HT-29 (cell line): ENCODE data around the gene IQSEC1. TPM values are rescaled to one million over a fixed set of nuclear protein-coding genes. Genes with fewer than 3 reads are reported as not detected.
"Not testable (repeated sequence)": the region's sequence is repeated elsewhere in the genome, so short reads cannot be mapped to it uniquely, and the experiment has no call there.

ENCODE experiments used
- DNase-seq: peaks from one replicate; pipeline ENCODE4 v3.0.0-alpha.2; 2015; ENCODE audit warnings: low spot score
- small RNA-seq: library from RNA; depleted of rRNA; stranded (forward); fragments of <200 nt; gene quantifications from one replicate; pipeline ENCODE3, GENCODE V24; 2014
- total RNA-seq: library from RNA; depleted of rRNA; stranded (reverse); fragments of >200 nt; shearing (Covaris generic); gene quantifications from 2 replicates; pipeline ENCODE4 v1.2.3, GENCODE V29; 2014; rRNA removed

Gene IQSEC1
- total RNA-seq, 1 experiment from 2014 or later, result 4.8 TPM

- no peak for DNase-seq
These were observed 195.1 kb downstream of the IQSEC1 start for GRCh38 chr3:12878141-12878574.

- no peak for DNase-seq
These were observed 196.2 kb downstream of the IQSEC1 start for GRCh38 chr3:12877040-12877439.

GRCh38 chr3:12875857-12876836 lies 197.1 kb downstream of the IQSEC1 start:
- no peak for DNase-seq

GRCh38 chr3:12871404-12871983 lies 201.7 kb downstream of the IQSEC1 start:
- DNase-seq, result no peak

- DNase-seq, result no peak
These were observed 202.3 kb downstream of the IQSEC1 start for GRCh38 chr3:12870942-12871341.

- DNase-seq, result no peak
These were observed 204.1 kb downstream of the IQSEC1 start for GRCh38 chr3:12869035-12869621.

- peak; percentile 83 for DNase-seq
These were observed 204.9 kb downstream of the IQSEC1 start for GRCh38 chr3:12868039-12869034.

- DNase-seq, result no peak
These were observed 206.4 kb downstream of the IQSEC1 start for GRCh38 chr3:12866836-12867235.

- DNase-seq, result no peak
These were observed 208.0 kb downstream of the IQSEC1 start for GRCh38 chr3:12865271-12865670.

GRCh38 chr3:12862387-12862786 lies 210.8 kb downstream of the IQSEC1 start:
- no peak for DNase-seq

- DNase-seq, result no peak
These were observed 211.6 kb downstream of the IQSEC1 start for GRCh38 chr3:12861611-12862010.

- no peak for DNase-seq
These were observed 213.4 kb downstream of the IQSEC1 start for GRCh38 chr3:12859840-12860239.

- no peak for DNase-seq
These were observed 216.6 kb downstream of the IQSEC1 start for GRCh38 chr3:12856626-12857025.

- DNase-seq, result no peak
These were observed 218.7 kb downstream of the IQSEC1 start for GRCh38 chr3:12854565-12854964.

- not testable (repeated sequence) for DNase-seq
These were observed 219.4 kb downstream of the IQSEC1 start for GRCh38 chr3:12853847-12854246.

- DNase-seq, result no peak
These were observed 221.0 kb downstream of the IQSEC1 start for GRCh38 chr3:12852201-12852600.

Small RNA genes lying within 50 kb of the gene (small RNA-seq; reads per million reads assigned to genes)
- gene AC034198.1 (not detected), gene AC069271.1 (not detected)

Other genes starting within 250 kb of the IQSEC1 start
- gene RPL32, start 231.9 kb downstream of the IQSEC1 start, total RNA-seq, result 1,047 and 1,077 TPM in 2 replicates